NCI-H187 (cell line): ENCODE data around the gene RTL1.

Experiments
- DNase-seq, 2 experiments: peaks; one replicate each; lab custom pipeline; 2025; lab: John Stamatoyannopoulos, UW

The RTL1 gene

DNA sequence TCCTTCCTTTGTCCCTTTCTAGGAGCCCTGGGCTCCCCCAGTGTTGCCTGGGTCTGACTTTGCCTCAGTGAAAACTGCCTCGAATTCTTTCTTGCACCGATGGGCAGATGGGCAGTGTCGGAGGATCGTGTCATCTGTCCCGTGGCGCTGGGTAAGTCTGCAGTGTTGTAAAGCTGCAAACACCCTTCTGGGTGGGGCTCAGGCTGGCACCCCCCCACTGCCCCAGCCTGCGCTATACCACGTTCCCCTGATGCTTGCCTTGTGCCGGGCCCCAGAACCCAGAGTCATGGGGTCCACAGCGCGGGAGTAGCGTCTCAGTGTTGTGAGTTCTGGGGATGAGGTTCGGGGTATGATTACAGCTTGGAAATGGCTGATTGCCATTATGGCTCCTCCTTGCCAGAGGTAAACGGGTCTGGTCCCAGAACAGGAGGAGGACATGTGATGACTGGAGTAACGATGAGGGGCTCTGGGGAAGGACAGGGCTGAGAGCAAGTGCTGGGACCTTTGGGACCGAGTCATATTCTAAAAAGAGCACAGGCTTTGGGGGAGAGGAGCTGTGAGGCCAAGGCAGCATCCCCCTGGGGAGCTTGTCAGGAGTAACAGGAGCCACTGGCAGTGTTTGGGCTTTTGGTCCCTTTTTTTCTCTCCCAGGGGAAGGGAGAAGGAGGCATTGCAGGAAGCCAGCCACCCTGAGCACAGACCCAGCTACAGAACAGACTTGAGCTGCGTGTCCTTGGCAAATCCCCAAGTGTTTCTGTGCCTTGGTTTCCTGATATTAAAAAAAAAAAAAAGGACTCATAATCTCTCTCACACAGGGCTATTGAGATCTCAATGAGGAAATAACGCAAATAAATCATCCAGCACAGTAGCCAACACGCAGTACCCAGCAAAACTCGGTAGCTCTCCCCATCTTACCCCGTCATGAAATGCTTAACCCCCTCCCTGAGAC is 4.3 kb downstream of the RTL1 start:
- DNase-seq = no peak

DNA sequence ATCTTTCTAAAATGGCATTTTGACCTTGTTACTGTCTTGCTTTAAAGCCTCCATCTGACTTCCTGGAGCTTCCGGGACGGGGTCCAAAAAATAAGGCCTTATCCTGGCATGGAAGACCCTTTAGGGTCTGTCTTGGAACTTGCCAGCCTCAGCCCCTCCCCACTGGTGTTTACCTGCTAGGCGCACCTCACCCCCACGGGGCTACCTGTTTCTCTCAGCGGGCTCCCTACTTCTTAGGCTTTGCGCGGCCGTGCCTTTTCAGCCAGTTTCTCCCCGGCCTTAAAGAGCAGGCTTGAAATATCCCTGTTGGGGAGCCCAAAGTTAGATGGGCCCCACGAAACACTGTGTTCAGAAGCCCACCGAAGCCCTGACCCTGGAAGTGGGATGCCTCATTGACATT is 5.1 kb downstream of the RTL1 start:
- DNase-seq = no peak

DNA sequence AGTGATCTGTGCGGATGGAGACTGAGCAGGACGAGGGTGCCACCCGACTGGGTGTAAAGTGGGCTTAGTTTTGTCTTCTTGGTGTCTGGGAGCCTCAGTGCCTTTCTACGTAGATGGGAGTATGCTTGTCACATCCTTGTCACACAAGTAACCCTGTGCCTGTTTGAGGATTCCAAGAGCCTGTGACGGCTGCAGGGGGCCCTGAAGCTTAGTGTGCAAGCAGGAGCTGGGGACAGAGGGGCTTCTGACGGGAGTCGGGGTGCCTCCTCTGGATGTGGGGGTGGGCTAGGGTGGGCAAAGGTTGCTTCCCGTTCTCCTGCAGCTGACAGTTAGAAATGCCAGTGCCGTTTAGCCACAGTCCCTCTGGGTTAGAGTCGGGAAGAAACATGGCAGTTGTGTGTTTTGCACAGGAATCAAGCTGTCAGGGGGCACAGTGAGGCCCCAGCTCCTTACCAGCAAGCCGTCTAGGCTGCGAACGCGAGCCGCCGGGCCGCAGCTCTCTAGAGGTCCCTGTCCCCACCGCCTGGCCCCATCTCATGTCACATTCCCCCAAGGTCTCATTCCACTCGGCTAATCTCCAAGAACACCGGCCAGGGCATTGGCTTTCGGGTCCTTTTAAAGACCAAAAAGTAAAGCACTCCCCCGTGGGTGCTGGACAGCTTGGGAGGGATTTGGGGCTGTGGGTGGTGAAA is 7.0 kb downstream of the RTL1 start:
- no peak for DNase-seq

DNA sequence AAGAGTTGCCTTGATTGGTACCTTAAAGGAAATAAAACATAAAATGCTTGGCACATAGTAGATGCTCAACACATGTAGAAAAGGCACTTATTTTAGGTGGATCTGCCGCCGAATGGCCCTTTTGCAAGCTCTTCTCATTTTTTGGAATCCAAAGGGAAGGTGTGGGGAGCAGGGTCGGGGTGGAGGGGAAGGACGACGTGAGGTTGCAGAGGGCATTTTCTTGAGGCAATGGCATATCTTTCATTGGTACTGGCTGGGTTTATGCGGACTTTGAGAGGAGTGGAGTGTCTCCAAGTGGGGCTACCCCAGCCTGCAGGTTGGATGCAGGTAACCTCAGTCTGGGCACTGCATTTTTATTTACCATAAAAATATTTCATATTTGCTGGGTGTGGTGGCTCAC is 8.1 kb downstream of the RTL1 start:
- DNase-seq = no peak

DNA sequence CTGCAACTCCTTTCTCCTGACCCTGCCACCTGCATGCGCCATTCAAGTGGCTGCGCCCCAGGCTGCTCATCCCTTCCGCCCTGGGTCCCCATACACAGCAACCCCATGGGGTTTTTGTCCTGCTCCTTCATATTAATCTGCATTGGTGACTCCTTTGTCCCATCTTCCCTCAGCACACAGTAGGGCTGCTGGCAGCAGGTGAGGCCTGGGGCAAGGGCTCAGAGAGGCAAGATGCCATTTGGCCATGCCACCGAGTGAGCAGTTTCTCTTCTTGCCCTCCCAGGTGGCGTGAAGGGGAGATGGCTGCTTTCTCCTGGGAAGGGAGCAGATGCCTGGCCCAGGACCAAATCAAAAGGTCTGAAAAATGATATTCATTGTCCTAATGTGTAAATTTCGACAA is 9.1 kb downstream of the RTL1 start:
- DNase-seq = no peak

DNA sequence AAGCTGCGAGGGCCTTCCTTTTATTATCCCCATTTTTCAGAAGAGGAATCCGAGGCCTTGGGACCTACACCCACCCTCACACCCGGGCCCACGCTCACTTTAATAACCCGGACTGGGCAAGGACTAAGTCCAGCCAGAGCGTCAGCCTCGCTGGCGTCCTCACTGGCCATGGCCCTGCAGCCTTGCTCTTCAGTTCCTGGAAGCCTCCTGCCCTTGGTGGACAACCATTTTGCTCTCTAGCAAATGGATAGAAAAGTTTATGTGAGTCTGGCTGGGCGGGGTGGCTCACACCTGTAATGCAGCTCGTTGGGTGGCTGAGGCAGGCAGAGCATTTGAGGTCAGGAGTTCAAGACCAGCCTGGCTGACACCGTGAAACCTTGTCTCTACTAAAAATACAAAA is 9.8 kb downstream of the RTL1 start:
- DNase-seq = no peak

DNA sequence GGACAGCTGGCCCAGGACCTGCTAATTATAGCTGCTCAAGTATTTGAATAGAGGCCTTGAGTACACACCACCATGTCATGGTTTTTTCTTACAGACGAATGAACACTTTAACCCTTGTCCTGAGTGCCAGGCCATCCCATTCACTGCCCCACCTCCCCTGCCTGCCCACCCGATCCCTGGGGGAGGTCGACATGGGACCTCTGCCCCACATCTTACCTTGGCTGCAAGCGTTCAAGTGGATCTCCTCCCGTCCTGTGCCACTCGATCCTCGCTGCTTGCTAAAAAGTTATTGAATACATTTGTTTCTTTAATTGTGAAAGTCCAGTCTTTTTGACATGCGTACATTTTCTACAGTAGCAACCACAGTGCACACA is 10.3 kb downstream of the RTL1 start:
- DNase-seq = no peak

DNA sequence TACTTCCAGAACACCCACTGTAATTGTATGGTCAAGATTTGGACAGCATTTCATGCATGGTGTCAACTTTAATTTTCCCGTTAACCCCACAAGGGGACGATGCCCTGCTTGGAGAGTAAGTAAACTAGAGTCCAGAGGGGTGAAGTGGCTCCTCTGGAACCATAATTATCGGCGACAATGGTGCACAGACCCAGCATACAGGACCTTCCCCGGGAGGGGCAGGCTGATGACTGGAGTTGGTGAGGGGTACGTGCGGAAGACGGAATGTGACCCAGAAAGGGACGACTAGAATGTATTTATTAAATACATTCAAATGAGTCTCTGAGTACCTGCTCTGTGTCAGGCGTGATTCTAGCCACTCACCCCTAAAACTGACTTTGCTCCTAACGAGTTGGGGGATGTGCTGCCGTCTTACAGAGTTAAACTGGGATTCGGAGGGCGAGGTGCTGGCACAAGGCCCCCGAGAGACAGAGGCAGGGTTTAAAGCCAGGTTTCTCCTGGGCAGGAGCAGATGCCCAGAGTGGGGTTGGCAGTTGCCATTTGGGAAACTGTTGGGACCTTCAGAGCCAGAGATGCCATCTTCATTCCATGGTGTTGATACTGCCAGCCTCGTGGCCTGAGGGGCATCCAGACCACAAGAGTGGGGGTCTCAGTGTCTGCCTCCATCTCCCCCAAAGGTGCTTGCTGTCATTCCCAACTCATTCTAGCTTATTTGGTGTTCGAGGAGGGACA is 10.9 kb downstream of the RTL1 start:
- no peak for DNase-seq

DNA sequence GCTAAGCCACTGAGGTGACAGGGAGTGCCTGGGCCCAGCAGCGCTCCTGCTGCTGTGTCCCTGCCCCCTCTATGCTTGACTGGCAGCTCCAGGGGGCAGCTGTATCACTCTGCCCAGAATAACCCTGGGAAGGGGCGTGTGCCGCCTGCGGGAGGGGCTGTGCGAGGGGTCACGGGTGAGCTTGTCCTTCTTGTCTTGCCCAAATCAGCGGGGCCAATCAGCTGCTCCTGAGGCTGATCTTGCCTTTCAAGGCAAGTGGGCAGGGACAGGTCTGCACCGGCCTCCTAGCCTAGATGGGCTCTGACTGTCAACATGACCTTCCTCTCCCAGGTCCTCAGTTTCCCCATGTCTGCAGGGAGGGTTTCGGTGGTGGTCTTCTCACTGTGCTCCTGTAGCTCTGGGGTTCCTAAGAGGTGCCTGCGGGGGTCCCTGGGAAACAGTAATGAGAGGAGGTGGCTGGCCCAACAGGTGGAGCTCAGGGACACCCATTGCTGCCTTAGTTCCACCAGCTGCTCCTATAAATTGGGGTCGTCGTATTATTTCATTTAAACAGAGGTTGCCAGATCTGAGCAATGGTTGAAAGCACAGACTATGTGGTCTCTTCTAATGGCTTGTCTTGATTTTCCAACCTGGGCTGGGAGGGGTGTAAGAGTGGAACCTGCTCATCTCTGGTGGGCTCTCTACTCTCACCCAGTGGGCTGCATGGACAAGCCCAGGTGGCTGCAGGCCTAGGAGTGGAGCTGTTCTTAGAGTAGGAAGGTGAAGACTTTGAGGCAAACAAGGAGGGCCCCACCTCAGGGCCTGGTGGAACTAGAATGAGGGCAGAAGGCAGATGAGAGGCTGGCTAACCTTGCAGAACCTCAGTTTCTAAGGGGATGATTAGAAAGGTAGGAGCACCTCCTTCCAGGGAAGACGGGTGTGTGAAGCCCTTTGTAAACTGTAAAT is 11.7 kb downstream of the RTL1 start:
- no peak for DNase-seq

DNA sequence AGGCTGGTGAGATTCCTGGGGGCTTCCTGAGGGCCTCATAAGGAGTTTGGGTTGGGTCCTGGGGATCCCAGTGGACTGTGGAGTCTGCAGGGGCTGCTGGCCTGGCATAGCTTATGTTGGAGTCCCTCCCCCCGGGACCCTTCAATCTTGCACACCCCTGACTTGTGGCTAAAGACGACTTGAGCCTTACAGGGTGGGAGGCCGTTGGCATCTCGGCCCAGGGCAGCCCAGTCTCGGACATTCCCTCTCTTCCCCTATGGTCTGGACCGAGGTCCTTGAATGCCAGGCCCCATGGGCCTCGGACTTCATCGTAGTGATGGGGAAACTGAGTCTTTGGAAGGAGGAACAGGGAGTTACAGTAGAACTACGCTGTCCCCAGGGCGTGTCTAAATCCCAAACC is 12.5 kb downstream of the RTL1 start:
- DNase-seq = no peak

DNA sequence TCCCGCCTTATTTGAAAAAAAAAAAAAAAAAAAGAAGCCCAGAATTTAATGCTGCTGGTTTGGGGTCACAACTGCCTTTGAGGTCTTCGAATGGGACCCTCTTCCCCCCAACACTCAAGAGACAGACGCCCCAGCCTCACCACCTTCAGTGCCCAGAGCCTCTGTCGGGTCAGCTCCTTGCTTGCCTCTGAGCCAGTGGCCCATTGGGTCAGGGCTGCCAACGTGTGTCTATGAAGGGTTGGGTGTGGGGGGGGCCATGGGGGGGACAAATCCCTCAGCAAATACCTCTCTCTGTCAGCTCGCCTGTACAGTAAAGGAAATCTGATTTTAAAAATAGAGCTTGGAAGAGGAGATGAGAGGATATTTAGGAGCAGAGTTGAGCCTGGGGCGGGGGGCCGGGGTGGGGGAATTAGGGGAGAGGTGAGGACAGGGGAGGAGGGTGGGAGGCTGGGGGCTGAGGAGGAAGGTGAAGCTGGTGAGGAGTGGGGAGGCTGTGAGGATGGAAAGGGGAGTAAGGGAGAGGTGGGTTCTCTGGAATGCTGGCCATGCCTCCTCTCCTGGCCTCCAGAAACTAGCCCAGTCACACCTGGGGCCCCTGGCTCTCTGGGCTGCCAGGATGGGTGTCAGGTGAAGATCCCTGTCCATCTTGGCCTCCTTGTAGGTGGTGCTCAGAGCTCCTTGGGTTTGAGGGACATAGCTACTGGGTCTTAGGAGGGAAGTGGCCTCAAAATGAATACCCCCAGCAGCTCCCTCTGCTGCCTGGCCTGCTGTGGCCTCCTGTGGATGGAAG is 13.3 kb downstream of the RTL1 start:
- no peak for DNase-seq

DNA sequence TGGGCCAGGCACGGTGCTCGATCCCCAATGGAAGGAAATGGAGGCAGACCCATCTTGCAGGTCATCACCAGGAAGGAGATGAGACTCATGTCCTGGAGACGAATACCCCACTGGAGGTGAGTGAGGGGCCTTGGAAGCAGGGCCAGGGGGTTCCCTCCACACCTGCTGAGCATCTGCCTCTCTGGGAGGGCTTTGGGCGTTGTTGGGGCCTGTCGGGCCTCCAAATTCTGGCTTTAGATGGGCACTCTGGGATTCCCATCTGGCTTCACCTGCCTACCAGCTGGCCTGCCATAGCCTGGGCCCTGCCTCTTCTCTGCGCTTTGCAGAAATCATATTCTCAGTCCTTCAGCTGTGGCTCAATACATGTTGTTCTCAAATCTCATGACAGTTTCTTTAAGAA is 13.9 kb downstream of the RTL1 start:
- no peak for DNase-seq

DNA sequence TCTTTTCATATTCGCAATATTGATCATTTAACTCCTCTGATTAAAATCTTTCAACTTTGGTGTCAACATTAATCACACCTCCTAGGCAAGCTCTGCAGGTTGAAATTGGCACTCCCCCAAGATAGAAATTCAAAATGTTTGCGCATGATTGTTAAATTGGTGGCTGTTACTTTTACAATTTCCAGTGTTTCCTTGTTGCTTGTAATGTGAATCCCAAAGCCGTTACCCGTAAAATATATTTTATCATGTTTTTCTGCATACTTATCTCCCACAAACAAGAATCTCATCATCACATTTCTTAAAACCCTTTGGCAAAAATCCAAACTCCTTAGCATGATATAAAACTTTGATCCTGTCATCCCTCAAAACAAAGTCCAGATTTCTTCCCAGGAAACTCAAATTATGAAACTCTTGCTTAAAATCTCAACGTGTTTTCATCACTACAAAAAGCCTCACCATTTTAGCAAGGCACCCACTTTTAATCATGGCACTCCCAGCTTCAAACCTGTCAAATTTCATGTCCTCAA is 14.7 kb downstream of the RTL1 start:
- DNase-seq = no peak

DNA sequence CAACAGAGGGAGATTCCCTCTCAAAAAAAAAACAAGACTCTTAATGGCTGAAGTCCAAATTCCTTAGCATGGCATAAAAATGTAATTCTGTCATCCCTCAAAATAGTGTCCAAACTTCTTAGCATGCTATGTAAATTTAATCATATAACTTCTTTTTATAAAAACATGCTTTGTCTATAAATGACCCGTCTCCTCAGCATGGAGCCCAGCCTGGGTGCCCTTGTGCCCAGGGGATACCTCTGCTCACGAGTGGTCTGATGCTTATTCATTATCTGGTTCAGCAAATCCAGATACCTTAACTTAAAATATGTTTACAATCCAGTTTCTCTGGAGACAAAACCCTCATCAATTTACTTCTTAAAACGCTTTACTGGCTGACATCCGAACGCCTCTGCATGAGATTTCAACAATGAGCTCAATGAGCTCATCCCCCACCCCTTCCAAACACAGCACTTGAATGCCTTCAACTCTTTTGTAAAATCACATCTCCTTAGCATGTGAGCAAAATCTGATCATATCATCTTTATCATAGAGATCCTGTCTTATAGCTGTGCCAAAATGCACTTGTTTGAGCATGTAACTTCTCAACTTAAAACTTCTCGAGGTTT is 15.7 kb downstream of the RTL1 start:
- DNase-seq = no peak

DNA sequence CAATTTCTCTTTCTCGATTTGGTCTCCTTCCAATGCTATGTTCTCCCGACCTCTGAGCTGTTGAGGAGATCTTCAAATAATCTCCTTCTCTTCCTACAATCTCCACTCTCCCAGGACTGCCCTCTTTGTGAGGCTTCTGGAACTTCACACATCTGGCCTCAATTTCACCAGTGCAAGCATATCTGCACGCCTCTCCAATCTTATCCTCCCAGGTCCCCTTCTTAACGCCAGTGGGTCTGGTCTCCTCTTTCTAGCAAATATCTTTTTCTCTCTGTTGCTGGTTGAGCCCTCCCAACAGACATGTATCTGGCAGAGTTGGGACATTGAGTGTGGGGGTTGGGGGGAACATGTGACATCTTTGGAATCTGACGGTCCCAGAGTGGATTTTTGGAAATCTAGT is 17.9 kb downstream of the RTL1 start:
- DNase-seq = no peak

DNA sequence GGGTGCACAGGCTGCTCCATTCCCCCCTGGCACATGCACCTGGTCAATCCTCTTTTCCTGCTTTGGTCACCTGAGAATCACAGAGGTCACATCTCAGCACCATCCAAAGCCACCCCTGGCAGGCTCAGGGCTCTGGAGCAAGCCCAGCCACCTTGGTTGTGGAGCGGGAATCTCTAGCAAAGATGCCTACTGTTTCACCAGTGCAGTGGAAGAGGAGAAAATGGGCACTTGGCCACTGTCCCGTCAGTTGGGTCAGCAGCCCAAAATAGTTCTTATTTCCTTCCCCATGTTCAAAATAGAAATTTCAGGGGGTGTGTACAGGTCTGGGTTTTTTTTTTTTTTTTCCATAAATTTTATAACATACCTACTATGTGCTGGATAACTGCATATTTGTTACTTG is 18.3 kb downstream of the RTL1 start:
- no peak for DNase-seq

DNA sequence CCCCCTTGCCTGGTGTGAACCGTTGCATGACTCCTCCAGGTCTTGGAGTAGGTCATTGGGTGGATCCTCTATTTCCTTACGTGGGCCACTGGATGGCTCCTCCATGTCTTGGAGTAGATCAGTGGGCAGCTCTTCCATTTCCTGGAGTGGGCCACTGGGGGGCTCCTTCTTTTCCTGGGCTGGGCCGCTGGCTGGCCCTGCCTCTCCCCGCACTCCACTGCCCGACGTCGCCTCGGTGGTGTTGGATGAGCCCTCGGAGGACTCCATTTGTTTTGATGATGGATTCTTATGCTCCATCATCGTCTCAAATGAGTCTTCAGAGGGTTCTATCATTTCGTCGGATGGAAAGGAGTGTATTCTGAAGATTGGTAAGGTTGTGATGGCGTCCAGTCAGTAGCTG is 19.1 kb downstream of the RTL1 start:
- DNase-seq = no peak

DNA sequence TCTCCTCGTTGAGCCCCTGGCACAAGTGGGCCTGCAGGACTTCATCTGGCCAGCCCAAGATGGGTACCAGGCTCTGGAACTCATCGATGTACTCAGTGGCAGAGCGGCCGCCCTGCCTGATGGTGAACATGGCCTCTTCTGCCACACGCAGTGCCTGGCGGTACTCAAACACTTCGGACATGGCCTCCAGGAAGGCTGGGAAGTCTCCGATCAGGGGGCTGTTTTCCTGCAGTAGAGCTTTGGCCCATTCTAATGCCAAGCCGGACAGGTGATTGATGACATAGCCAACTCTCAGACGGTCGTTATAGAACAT is 19.8 kb downstream of the RTL1 start:
- no peak for DNase-seq

DNA sequence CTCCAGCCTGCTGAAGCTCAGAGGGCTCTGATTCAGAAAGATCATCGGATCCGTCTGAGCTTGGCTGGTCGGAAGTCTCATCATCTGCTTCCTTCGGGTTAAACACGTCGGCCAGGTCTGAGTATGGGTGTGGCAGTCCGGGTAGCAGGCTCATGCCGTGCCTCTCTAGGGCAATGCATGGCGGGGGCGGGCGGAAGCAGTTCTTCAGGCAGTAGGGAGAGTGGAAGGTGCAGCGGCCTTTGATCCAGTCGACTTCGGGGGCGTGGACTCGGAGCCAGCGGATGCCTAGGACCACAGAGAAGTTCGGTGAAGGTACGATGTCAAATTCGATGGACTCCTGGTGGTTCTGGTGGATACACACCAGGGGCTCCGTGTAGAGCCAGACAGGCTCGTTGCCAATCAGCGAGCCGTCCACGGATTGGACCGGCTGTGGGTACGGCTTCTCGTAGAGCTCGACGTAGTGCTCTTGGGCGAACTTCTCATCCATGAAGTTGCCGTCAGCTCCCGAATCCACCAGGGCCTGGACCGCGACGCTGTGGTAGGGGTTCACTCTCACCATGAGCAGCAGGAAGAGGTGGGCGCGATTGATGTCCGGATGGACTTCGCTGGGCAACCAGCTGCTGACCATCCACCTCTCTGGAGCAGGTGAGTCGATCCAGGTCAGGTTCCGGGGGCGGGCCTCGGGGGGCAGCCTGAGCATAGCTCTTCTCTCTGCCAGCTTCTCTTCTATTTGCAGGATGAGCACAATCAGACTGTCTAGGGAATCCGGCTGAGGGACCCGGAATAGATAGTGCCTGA is 20.3 kb downstream of the RTL1 start:
- no peak for DNase-seq
